ENCODE measurements around the gene ASCL1. TPM values are rescaled to one million over a fixed set of nuclear protein-coding genes. Genes with fewer than 3 reads are reported as not detected.
A peak's percentile ranks its signal among the peaks of the same experiment; 100 is the strongest.

Gene ASCL1
- total and polyA plus RNA-seq, 10 of the 15 experiments (the other 5 are each of a cell fraction or from before 2014, with no cell fraction given): 10.6 to 61.1 (median 20.5) TPM

DNA sequence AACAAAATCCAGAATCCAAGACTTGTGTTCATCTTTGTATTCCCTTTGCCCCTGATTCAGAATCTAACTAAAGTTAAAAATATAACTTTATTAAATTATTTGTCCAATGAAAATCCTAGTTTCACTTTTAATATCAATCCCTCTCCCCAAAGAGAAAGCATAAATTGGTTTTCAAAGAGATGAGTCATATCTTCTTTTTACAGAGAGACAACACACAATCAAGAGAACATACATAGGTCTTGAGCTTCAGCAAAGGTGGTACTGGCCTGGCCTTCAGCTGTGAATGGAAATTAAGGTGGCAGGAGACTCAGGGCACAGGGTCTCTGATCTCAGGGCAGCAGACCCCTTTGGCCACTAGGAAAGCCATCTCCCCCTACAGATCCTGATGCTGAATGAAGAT is 4.3 kb upstream of the ASCL1 start (continued):
- TF ChIP-seq, protein P1, sequence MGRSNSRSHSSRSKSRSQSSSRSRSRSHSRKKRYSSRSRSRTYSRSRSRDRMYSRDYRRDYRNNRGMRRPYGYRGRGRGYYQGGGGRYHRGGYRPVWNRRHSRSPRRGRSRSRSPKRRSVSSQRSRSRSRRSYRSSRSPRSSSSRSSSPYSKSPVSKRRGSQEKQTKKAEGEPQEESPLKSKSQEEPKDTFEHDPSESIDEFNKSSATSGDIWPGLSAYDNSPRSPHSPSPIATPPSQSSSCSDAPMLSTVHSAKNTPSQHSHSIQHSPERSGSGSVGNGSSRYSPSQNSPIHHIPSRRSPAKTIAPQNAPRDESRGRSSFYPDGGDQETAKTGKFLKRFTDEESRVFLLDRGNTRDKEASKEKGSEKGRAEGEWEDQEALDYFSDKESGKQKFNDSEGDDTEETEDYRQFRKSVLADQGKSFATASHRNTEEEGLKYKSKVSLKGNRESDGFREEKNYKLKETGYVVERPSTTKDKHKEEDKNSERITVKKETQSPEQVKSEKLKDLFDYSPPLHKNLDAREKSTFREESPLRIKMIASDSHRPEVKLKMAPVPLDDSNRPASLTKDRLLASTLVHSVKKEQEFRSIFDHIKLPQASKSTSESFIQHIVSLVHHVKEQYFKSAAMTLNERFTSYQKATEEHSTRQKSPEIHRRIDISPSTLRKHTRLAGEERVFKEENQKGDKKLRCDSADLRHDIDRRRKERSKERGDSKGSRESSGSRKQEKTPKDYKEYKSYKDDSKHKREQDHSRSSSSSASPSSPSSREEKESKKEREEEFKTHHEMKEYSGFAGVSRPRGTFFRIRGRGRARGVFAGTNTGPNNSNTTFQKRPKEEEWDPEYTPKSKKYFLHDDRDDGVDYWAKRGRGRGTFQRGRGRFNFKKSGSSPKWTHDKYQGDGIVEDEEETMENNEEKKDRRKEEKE (IDR thresholded peaks at IDR 0.05): no peak
- TF ChIP-seq, protein P2, sequence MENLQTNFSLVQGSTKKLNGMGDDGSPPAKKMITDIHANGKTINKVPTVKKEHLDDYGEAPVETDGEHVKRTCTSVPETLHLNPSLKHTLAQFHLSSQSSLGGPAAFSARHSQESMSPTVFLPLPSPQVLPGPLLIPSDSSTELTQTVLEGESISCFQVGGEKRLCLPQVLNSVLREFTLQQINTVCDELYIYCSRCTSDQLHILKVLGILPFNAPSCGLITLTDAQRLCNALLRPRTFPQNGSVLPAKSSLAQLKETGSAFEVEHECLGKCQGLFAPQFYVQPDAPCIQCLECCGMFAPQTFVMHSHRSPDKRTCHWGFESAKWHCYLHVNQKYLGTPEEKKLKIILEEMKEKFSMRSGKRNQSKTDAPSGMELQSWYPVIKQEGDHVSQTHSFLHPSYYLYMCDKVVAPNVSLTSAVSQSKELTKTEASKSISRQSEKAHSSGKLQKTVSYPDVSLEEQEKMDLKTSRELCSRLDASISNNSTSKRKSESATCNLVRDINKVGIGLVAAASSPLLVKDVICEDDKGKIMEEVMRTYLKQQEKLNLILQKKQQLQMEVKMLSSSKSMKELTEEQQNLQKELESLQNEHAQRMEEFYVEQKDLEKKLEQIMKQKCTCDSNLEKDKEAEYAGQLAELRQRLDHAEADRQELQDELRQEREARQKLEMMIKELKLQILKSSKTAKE (IDR thresholded peaks at IDR 0.05; ENCODE audit: low read depth, poor library complexity, severe bottlenecking): peak; percentile 15
- TF ChIP-seq ZNF217 (IDR thresholded peaks at IDR 0.05): 0 out of 2 replicates have a peak, but pooled peaks have one; percentile 29
- TF ChIP-seq, protein P3, sequence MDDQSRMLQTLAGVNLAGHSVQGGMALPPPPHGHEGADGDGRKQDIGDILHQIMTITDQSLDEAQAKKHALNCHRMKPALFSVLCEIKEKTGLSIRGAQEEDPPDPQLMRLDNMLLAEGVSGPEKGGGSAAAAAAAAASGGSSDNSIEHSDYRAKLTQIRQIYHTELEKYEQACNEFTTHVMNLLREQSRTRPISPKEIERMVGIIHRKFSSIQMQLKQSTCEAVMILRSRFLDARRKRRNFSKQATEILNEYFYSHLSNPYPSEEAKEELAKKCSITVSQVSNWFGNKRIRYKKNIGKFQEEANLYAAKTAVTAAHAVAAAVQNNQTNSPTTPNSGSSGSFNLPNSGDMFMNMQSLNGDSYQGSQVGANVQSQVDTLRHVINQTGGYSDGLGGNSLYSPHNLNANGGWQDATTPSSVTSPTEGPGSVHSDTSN (IDR thresholded peaks at IDR 0.05; ENCODE audit: insufficient replicate concordance, low read depth, low read length): no peak
- 0 out of 2 replicates have a peak, but pooled peaks have one; percentile 25 for TF ChIP-seq BMI1 (IDR thresholded peaks at IDR 0.05; ENCODE audit: borderline replicate concordance)
- no peak for TF ChIP-seq ZBED1 (IDR thresholded peaks at IDR 0.05; ENCODE audit: borderline replicate concordance)
- TF ChIP-seq, protein P4, sequence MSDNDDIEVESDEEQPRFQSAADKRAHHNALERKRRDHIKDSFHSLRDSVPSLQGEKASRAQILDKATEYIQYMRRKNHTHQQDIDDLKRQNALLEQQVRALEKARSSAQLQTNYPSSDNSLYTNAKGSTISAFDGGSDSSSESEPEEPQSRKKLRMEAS (IDR thresholded peaks at IDR 0.05; ENCODE audit: low read depth, low read length): no peak
- TF ChIP-seq IKZF2 (IDR thresholded peaks at IDR 0.05): peak; percentile 43 to 60; a peak in 3 of 4 replicates
- TF ChIP-seq CREB1 (IDR thresholded peaks at IDR 0.05; ENCODE audit: low read depth): no peak
- TF ChIP-seq, protein P5, sequence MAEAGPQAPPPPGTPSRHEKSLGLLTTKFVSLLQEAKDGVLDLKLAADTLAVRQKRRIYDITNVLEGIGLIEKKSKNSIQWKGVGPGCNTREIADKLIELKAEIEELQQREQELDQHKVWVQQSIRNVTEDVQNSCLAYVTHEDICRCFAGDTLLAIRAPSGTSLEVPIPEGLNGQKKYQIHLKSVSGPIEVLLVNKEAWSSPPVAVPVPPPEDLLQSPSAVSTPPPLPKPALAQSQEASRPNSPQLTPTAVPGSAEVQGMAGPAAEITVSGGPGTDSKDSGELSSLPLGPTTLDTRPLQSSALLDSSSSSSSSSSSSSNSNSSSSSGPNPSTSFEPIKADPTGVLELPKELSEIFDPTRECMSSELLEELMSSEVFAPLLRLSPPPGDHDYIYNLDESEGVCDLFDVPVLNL (IDR thresholded peaks at IDR 0.05; ENCODE audit: low read depth, low read length): no peak
- TF ChIP-seq ZNF24 (IDR thresholded peaks at IDR 0.05): 0 out of 2 replicates have a peak, but pooled peaks have one; percentile 21
- peak; percentile 42; the same call in 1 of the 2 replicates for TF ChIP-seq DPF2 (IDR thresholded peaks at IDR 0.05)
- TF ChIP-seq ZNF274 (IDR thresholded peaks at IDR 0.05; ENCODE audit: insufficient read depth, insufficient read length): no peak
- TF ChIP-seq, protein P6, sequence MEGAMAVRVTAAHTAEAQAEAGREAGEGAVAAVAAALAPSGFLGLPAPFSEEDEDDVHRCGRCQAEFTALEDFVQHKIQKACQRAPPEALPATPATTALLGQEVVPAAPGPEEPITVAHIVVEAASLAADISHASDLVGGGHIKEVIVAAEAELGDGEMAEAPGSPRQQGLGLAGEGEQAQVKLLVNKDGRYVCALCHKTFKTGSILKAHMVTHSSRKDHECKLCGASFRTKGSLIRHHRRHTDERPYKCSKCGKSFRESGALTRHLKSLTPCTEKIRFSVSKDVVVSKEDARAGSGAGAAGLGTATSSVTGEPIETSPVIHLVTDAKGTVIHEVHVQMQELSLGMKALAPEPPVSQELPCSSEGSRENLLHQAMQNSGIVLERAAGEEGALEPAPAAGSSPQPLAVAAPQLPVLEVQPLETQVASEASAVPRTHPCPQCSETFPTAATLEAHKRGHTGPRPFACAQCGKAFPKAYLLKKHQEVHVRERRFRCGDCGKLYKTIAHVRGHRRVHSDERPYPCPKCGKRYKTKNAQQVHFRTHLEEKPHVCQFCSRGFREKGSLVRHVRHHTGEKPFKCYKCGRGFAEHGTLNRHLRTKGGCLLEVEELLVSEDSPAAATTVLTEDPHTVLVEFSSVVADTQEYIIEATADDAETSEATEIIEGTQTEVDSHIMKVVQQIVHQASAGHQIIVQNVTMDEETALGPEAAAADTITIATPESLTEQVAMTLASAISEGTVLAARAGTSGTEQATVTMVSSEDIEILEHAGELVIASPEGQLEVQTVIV (IDR thresholded peaks at IDR 0.05; ENCODE audit: borderline replicate concordance, partially characterized antibody): no peak
- TF ChIP-seq JUNB (IDR thresholded peaks at IDR 0.05): peak; percentile 81
- TF ChIP-seq NFIC (IDR thresholded peaks at IDR 0.05; ENCODE audit: low read depth, low read length): 0 out of 2 replicates have a peak, but pooled peaks have one; percentile 22
- peak; percentile 51; the same call in 1 of the 2 replicates for TF ChIP-seq JUND (IDR thresholded peaks at IDR 0.05; ENCODE audit: low read depth, low read length)
- no peak for TF ChIP-seq MEF2A (IDR thresholded peaks at IDR 0.05; ENCODE audit: insufficient read depth, low read depth, low read length)
- TF ChIP-seq IKZF1 (conservative IDR thresholded peaks at IDR 0.05): no peak
